Nephron (organoid): ENCODE results near the gene TMEM247.

Experiments
- H3K27ac Mint-ChIP-seq, 3 experiments: 2 replicates each; pipeline ENCODE4 v1.8.0; 2020; ENCODE audit warnings: mixed read lengths in 3 of 3, mild to moderate bottlenecking in 2 of 3, moderate library complexity in 1 of 3
- H3K27me3 Mint-ChIP-seq: 2 replicates; pipeline ENCODE4 v1.8.0; 2021; ENCODE audit warnings: low read depth, mild to moderate bottlenecking, moderate library complexity, mixed read lengths
- H3K36me3 Mint-ChIP-seq: 2 replicates; pipeline ENCODE4 v1.8.0; 2020; ENCODE audit warnings: low read depth, mixed read lengths
- H3K4me1 Mint-ChIP-seq: 2 replicates; pipeline ENCODE4 v1.8.0; 2020; ENCODE audit warnings: mixed read lengths
- H3K4me3 Mint-ChIP-seq, 3 experiments: 2 replicates each; pipeline ENCODE4 v1.8.0; 2020; ENCODE audit warnings: mild to moderate bottlenecking in 3 of 3, mixed read lengths in 3 of 3, moderate library complexity in 2 of 3
- H3K9me3 Mint-ChIP-seq: 2 replicates; pipeline ENCODE4 v1.8.0; 2020; ENCODE audit warnings: mixed read lengths
- CTCF ChIP-seq, 3 experiments: fragments of 200-600 bp; sonication (generic); IDR thresholded peaks; one replicate each; pipeline ENCODE4 v1.5.0; 2021; ENCODE audit warnings: antibody characterized with exemption in 3 of 3; ENCODE audit not compliant: unreplicated experiment in 3 of 3

Gene TMEM247

GRCh38 chr2:46479265-46479664, at the start of gene TMEM247:
TMEM247 (plus strand) TSS chr2:46479565.
- peaks cover 19% of the 10 kb centered on the region for H3K9me3 Mint-ChIP-seq
- no peaks in the 10 kb centered on the region for H3K36me3 Mint-ChIP-seq
- TF ChIP-seq CTCF (IDR thresholded peaks at IDR 0.05; ENCODE audit: unreplicated experiment in 3 of 3), result no peak
- no peak within 1 kb of the TSS for H3K27ac Mint-ChIP-seq
- H3K4me3 Mint-ChIP-seq, result no peak within 1 kb of the TSS
- no peaks in the 10 kb centered on the region for H3K4me1 Mint-ChIP-seq
- H3K27me3 Mint-ChIP-seq, result no peaks in the 10 kb centered on the region

GRCh38 chr2:46430413-46430812, 49.0 kb upstream of the TMEM247 start:
- TF ChIP-seq CTCF (IDR thresholded peaks at IDR 0.05; ENCODE audit: unreplicated experiment in 3 of 3), result no peak

GRCh38 chr2:46430992-46431391, 48.4 kb upstream of the TMEM247 start:
- H3K36me3 Mint-ChIP-seq, result no peaks in the 10 kb centered on the region
- H3K27ac Mint-ChIP-seq, result no peak overlapping the region
- peaks cover 30% of the 10 kb centered on the region for H3K4me1 Mint-ChIP-seq
- peaks cover 2% of the 10 kb centered on the region for H3K9me3 Mint-ChIP-seq
- TF ChIP-seq CTCF (IDR thresholded peaks at IDR 0.05; ENCODE audit: unreplicated experiment in 3 of 3), result no peak
- H3K4me3 Mint-ChIP-seq, result no peak overlapping the region
- H3K27me3 Mint-ChIP-seq, result no peaks in the 10 kb centered on the region

More at GRCh38 chr2:46430413-46430812, 49.0 kb upstream of the TMEM247 start:
- peaks cover 2% of the 10 kb centered on the region for H3K9me3 Mint-ChIP-seq
- H3K36me3 Mint-ChIP-seq, result no peaks in the 10 kb centered on the region
- no peak overlapping the region for H3K4me3 Mint-ChIP-seq
- H3K27me3 Mint-ChIP-seq, result no peaks in the 10 kb centered on the region
- H3K4me1 Mint-ChIP-seq, result peaks cover 24% of the 10 kb centered on the region
- no peak overlapping the region for H3K27ac Mint-ChIP-seq

- H3K27me3 Mint-ChIP-seq, result no peaks in the 10 kb centered on the region
- no peak overlapping the region for H3K27ac Mint-ChIP-seq
- H3K4me1 Mint-ChIP-seq, result peaks cover 36% of the 10 kb centered on the region
- no peaks in the 10 kb centered on the region for H3K36me3 Mint-ChIP-seq
- peaks cover 2% of the 10 kb centered on the region for H3K9me3 Mint-ChIP-seq
- TF ChIP-seq CTCF (IDR thresholded peaks at IDR 0.05; ENCODE audit: unreplicated experiment in 3 of 3), result no peak
- no peak overlapping the region for H3K4me3 Mint-ChIP-seq
Measured at GRCh38 chr2:46431481-46432235, 47.7 kb upstream of the TMEM247 start.

- Mint-ChIP-seq H3K36me3 (no peaks in the 10 kb centered on the region), H3K9me3 (no peaks in the 10 kb centered on the region), H3K4me3 (peak overlapping the region in 1 of 3 experiments; percentile 9)
Measured at GRCh38 chr2:46434851-46435273, 44.5 kb upstream of the TMEM247 start.

More at GRCh38 chr2:46434851-46435273, 44.5 kb upstream of the TMEM247 start:
- H3K27ac Mint-ChIP-seq, result peak overlapping the region; percentile 60 to 87 (median 76)
- TF ChIP-seq CTCF (IDR thresholded peaks at IDR 0.05; ENCODE audit: unreplicated experiment in 3 of 3), result no peak
- H3K27me3 Mint-ChIP-seq, result peaks cover 3% of the 10 kb centered on the region
- peaks cover 51% of the 10 kb centered on the region for H3K4me1 Mint-ChIP-seq
